HFFc6 (cell line): Measurements from ENCODE around the gene OTOA. TPM values are rescaled to one million over a fixed set of nuclear protein-coding genes. Genes with fewer than 3 reads are reported as not detected.

Experiments used
- DNase-seq: peaks from one replicate; pipeline ENCODE4 v3.0.0-alpha.2; 2018
- H3K27ac Mint-ChIP-seq: 2 replicates; pipeline ENCODE4 v1.8.0; 2020; ENCODE audit warnings: mild to moderate bottlenecking, mixed read lengths
- H3K27me3 Mint-ChIP-seq: 2 replicates; pipeline ENCODE4 v1.8.0; 2021; ENCODE audit warnings: mild to moderate bottlenecking, moderate library complexity, mixed read lengths; ENCODE audit not compliant: insufficient read depth
- H3K36me3 Mint-ChIP-seq: 2 replicates; pipeline ENCODE4 v1.8.0; 2021; ENCODE audit warnings: low read depth, mixed read lengths
- H3K4me1 Mint-ChIP-seq: 2 replicates; pipeline ENCODE4 v1.8.0; 2020; ENCODE audit warnings: low read depth, mixed read lengths
- H3K4me3 Mint-ChIP-seq: 2 replicates; pipeline ENCODE4 v1.8.0; 2020; ENCODE audit warnings: mild to moderate bottlenecking, moderate library complexity, mixed read lengths
- H3K9me3 Mint-ChIP-seq: 2 replicates; pipeline ENCODE4 v1.8.0; 2020; ENCODE audit warnings: mild to moderate bottlenecking, mixed read lengths
- CTCF ChIP-seq: fragments of 200-600 bp; sonication (generic); IDR thresholded peaks from 2 replicates; pipeline ENCODE4 v1.5.0; 2021; ENCODE audit warnings: antibody characterized with exemption, mild to moderate bottlenecking
- total RNA-seq, 6 experiments: library from RNA; stranded (reverse); fragmentation: NEBNext Ultra II Directional; extraction: Animal tissue kit (Norgen Biotek cat#: 25700); gene quantifications; 2 replicates in 1 of 6; 3 replicates in 5 of 6; pipeline ENCODE4 v1.2.3, GENCODE V29; 2021

OTOA gene
- total RNA-seq, 6 experiments from 2014 or later: not detected

- Mint-ChIP-seq H3K4me3 (no peak overlapping the region), H3K4me1 (peaks cover 34% of the 10 kb centered on the region), H3K36me3 (peaks cover 10% of the 10 kb centered on the region; the same call in 1 of the 2 replicates), H3K27ac (no peak overlapping the region; the same call in 1 of the 2 replicates), H3K27me3 (0 out of 2 replicates have a peak, but pooled peaks cover 2% of the 10 kb centered on the region), H3K9me3 (no peaks in the 10 kb centered on the region)
- no peak for DNase-seq
- TF ChIP-seq CTCF: no peak
Observed at GRCh38 chr16:21654466-21654865, 9.3 kb upstream of the OTOA start.

GRCh38 chr16:21654881-21655280 is 8.9 kb upstream of the OTOA start:
- H3K4me3 Mint-ChIP-seq: no peak overlapping the region
- H3K27me3 Mint-ChIP-seq: 0 out of 2 replicates have a peak, but pooled peaks cover 2% of the 10 kb centered on the region
- no peak for DNase-seq
- peaks cover 34% of the 10 kb centered on the region for H3K4me1 Mint-ChIP-seq
- no peaks in the 10 kb centered on the region for H3K9me3 Mint-ChIP-seq
- no peak overlapping the region for H3K27ac Mint-ChIP-seq
- H3K36me3 Mint-ChIP-seq: peaks cover 10% of the 10 kb centered on the region; the same call in 1 of the 2 replicates
- no peak for TF ChIP-seq CTCF

- Mint-ChIP-seq H3K4me3 (peak overlapping the region; percentile 44), H3K9me3 (no peaks in the 10 kb centered on the region), H3K36me3 (peaks cover 10% of the 10 kb centered on the region; the same call in 1 of the 2 replicates), H3K27ac (peak overlapping the region; percentile 35; the same call in 1 of the 2 replicates), H3K4me1 (peaks cover 49% of the 10 kb centered on the region), H3K27me3 (peaks cover 2% of the 10 kb centered on the region; the same call in 1 of the 2 replicates)
- TF ChIP-seq CTCF: peak; percentile 95
- DNase-seq: peak; percentile 49
Observed at GRCh38 chr16:21656795-21657768, 6.7 kb upstream of the OTOA start.

GRCh38 chr16:21659124-21659523 is 4.6 kb upstream of the OTOA start:
- no peak for DNase-seq
- Mint-ChIP-seq H3K27me3 (peaks cover 3% of the 10 kb centered on the region), H3K36me3 (peaks cover 10% of the 10 kb centered on the region; the same call in 1 of the 2 replicates), H3K9me3 (no peaks in the 10 kb centered on the region), H3K4me1 (peaks cover 38% of the 10 kb centered on the region), H3K4me3 (no peak overlapping the region), H3K27ac (no peak overlapping the region)
- no peak for TF ChIP-seq CTCF

GRCh38 chr16:21664801-21665492 is 1.2 kb downstream of the OTOA start:
- H3K27me3 Mint-ChIP-seq: peaks cover 2% of the 10 kb centered on the region
- DNase-seq: no peak
- no peaks in the 10 kb centered on the region for H3K36me3 Mint-ChIP-seq
- TF ChIP-seq CTCF: no peak
- H3K4me3 Mint-ChIP-seq: no peak overlapping the region
- H3K4me1 Mint-ChIP-seq: peaks cover 15% of the 10 kb centered on the region
- H3K27ac Mint-ChIP-seq: no peak overlapping the region
- no peaks in the 10 kb centered on the region for H3K9me3 Mint-ChIP-seq
